GM12875 (cell line): ENCODE results near the gene SOD3.

ENCODE experiments used
- H3K4me3 ChIP-seq: one replicate; pipeline ENCODE4 v1.5.1; 2011; ENCODE audit warnings: low read depth, low read length, control low read depth
- TF ChIP-seq, protein P1 (sequence below): IDR thresholded peaks from 2 replicates; pipeline ENCODE4 v1.5.1; 2011; ENCODE audit warnings: low read depth, mild to moderate bottlenecking, control low read depth, inconsistent platforms, low read length, moderate library complexity, borderline replicate concordance; ENCODE audit not compliant: insufficient read depth

SOD3 gene

DNA sequence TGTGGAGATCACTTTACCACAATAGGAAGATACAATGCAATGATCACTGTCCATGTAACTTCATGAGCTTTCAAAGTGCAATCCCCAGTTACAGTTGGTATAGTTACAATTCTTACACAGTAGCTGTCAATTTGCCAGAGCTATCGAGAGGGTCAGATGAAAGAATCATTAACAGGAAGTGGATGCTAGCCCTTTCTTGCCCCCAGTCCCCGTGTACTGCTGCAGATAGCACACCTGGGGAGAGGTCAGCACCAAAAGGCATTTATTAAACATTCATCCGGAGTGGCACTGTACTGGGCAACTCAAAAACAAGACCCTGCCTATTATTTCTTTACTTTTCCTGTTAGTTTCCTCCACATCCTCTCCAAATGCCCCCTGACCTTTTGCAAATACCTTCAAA lies 47.7 kb downstream of the SOD3 start:
- TF ChIP-seq, protein P1, sequence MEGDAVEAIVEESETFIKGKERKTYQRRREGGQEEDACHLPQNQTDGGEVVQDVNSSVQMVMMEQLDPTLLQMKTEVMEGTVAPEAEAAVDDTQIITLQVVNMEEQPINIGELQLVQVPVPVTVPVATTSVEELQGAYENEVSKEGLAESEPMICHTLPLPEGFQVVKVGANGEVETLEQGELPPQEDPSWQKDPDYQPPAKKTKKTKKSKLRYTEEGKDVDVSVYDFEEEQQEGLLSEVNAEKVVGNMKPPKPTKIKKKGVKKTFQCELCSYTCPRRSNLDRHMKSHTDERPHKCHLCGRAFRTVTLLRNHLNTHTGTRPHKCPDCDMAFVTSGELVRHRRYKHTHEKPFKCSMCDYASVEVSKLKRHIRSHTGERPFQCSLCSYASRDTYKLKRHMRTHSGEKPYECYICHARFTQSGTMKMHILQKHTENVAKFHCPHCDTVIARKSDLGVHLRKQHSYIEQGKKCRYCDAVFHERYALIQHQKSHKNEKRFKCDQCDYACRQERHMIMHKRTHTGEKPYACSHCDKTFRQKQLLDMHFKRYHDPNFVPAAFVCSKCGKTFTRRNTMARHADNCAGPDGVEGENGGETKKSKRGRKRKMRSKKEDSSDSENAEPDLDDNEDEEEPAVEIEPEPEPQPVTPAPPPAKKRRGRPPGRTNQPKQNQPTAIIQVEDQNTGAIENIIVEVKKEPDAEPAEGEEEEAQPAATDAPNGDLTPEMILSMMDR, result no peak
- H3K4me3 ChIP-seq, result no peak overlapping the region

DNA sequence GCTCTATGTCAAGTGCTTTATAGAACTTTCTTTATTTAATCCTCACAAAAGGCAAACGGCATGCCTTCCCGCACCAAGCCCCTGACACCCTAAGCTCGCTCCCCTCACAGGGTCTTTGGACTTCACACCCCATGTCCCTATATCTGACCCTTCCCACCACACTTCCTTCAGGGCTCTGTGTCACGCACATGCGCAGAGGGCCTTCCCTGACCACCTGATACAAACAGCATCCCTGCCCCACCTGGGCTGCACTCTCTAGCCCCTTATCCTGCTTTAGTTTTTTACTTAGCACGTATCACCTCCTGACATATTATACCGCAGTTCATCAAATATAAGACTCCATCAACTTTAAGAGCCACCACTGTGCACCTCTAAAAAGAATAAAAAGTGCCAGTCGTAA lies 49.8 kb downstream of the SOD3 start:
- TF ChIP-seq, protein P1, result no peak
- no peak overlapping the region for H3K4me3 ChIP-seq

DNA sequence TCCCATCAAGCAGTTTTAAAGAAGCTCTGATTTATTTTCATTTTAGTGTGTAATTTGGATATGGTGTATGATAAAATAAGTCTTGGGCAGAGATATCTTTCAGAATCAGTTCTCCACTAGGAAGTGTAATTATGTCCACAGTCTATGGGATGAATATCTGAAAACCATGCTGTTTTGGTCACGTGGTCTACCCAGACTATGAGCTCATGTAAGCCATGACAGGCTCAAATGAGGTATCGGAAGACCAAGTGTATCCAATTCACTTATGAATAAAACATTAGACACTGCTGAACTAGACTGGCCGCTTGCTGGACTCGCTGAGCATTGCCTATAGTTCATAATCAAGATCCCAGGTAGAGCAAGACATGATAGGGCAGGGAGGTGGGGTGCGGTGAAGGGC lies 50.5 kb downstream of the SOD3 start:
- no peak overlapping the region for H3K4me3 ChIP-seq
- TF ChIP-seq, protein P1, result no peak

DNA sequence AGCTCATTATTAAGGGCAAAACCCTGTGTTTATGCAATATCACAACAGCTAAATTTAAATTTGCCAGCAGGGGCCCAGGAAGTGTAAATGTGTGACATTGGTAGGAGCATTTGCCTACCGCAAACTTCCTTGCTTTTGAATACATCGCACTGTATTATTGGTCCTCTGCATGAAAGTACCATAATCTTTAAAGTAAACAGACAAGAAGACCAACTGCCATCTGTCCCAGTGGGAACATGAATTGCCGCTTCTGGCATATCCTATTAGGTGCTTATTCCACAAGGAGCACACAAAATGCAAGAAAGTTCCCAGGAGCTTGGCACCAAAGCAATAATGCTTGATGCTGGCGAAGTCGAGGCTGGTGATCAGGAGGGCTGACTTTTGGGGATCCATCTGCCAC lies 51.3 kb downstream of the SOD3 start:
- H3K4me3 ChIP-seq, result no peak overlapping the region
- TF ChIP-seq, protein P1, result no peak

DNA sequence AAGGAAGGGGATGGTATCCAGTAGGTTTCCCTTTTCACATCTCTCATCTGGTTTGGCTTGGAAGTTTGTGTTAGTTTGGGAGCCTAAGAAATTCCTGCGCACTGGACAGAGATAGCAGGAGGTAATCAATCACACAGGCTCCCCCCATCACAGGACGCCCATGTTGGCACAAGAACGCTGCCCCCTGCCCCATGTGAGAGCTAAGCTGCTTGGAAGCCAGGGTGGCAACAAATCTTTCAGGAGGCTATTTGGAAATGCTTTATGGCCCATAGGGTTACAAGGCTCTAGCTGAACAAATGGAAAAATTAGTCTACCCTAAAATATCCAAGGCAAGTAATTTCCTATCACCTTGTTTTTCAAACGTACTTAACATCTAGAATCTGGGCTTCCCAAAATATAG lies 54.0 kb downstream of the SOD3 start:
- TF ChIP-seq, protein P1, result no peak
- no peak overlapping the region for H3K4me3 ChIP-seq

DNA sequence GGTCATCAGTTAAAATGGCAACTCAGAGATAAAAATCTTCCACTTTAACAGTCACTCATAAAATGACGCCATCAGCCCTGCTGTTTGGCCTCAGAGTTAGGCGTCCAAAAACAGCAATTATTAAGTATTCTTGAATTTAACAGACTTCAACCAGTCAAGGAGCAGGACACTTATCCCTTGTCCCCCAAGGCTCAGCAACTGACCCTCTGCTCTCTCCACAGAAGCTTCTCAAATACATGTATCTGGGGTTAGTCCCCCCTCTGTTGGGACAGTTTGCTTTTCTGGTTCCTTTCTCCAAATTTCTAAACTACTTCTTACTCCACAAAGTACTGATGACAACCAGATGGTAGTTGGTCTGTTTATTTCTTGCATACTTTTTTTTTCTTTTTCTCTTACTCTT lies 54.4 kb downstream of the SOD3 start:
- H3K4me3 ChIP-seq, result no peak overlapping the region
- TF ChIP-seq, protein P1, result no peak
